ENCODE results near the gene ZNF574. TPM values are rescaled to one million over a fixed set of nuclear protein-coding genes. Genes with fewer than 3 reads are reported as not detected.

The ZNF574 gene
- total and polyA plus RNA-seq, 2 donors (not counting 3 experiments of a cell fraction or from before 2014, with no cell fraction given), result 13.6 to 15.3 TPM

- TF ChIP-seq FOS (IDR thresholded peaks at IDR 0.05; ENCODE audit: borderline replicate concordance, insufficient read depth, low read length), result no peak
- no peak for TF ChIP-seq CTCF (IDR thresholded peaks at IDR 0.05; ENCODE audit: extremely low read depth in 1 of 2, insufficient read depth in 1 of 2, low read depth in 1 of 2, low read length in 2 of 2)
- no peak for TF ChIP-seq MAX (IDR thresholded peaks at IDR 0.05; ENCODE audit: insufficient read depth, insufficient read length)
- no peak for TF ChIP-seq GATA2 (IDR thresholded peaks at IDR 0.05; ENCODE audit: insufficient read depth, insufficient read length, low read depth, low read length)
- no peak for TF ChIP-seq POLR2AphosphoS5 (IDR thresholded peaks at IDR 0.05; ENCODE audit: insufficient read depth, low read depth, low read length)
- no peak for TF ChIP-seq POLR2A (IDR thresholded peaks at IDR 0.05; ENCODE audit: low read depth, low read length)
- no peak for TF ChIP-seq MYC (IDR thresholded peaks at IDR 0.05; ENCODE audit: low read depth, low read length)
- no peak for TF ChIP-seq EZH2 (IDR thresholded peaks at IDR 0.05; ENCODE audit: borderline replicate concordance, low read depth, low read length, severe bottlenecking)
- no peak for TF ChIP-seq JUN (IDR thresholded peaks at IDR 0.05; ENCODE audit: borderline replicate concordance, insufficient read depth, insufficient read length, low read depth)
- Histone ChIP-seq H3K27ac (ENCODE audit: insufficient read depth, low read depth, low read length) (no peak overlapping the region), H3K4me1 (ENCODE audit: control insufficient read depth, extremely low read depth, insufficient read depth, low read length) (no peaks in the 10 kb centered on the region), H3K9ac (replicated peaks; ENCODE audit: extremely low read depth, insufficient read depth, low read length) (no peak overlapping the region), H3K79me2 (ENCODE audit: control insufficient read depth, insufficient read depth, low read length) (no peaks in the 10 kb centered on the region), H2AFZ (ENCODE audit: low read depth, low read length) (no peak overlapping the region), H3K9me3 (replicated peaks; ENCODE audit: control insufficient read depth, insufficient read depth, low read length) (no peaks in the 10 kb centered on the region), H3K4me3 (replicated peaks in 1 of 3; ENCODE audit: insufficient read depth in 1 of 3, low read depth in 1 of 3, low read length in 3 of 3) (no peak overlapping the region), H3K9me1 (replicated peaks; ENCODE audit: control insufficient read depth, extremely low read depth, insufficient read depth, low read length) (no peaks in the 10 kb centered on the region), H4K20me1 (replicated peaks; ENCODE audit: control insufficient read depth, extremely low read depth, insufficient read depth, low read length) (no peaks in the 10 kb centered on the region), H3K27me3 (ENCODE audit: control insufficient read depth in 2 of 2, insufficient read depth in 2 of 2, low read length in 2 of 2) (peaks cover 29 to 33% of the 10 kb centered on the region in 2 experiments), H3K4me2 (ENCODE audit: insufficient read depth, low read length) (no peak overlapping the region), H3K36me3 (ENCODE audit: control insufficient read depth in 2 of 2, extremely low read depth in 1 of 2, insufficient read depth in 2 of 2, low read length in 2 of 2) (no peaks in the 10 kb centered on the region)
- dilution Hi-C loops (cut with MboI; ENCODE audit: extremely low pct_ligation_motif_present, low sequenced_read_pairs) (no loop called here), intact Hi-C loops (cut with micrococcal nuclease) (no loop called here)
- POLR2A ChIA-PET, result no interaction called here
- no peak for FAIRE-seq
- BruUV-seq (replicated peaks), result no TSS peak
- DNase-seq (ENCODE audit: low read depth, low spot score), result no peak
- CTCF ChIA-PET, result interaction anchor here (1.0 kb wide), 1 partner anchor 32 kb away, joined by 3 read pairs; no protein-coding TSS in a partner anchor
Measured at GRCh38 chr19:42067315-42067888, 8.6 kb upstream of the ZNF574 start.

Data from endothelial cell of umbilical vein (primary cell).